HG03378 (cell line): Measurements from ENCODE around the gene PDCD11.
"Not testable (repeated sequence)": the region's sequence is repeated elsewhere in the genome, so short reads cannot be mapped to it uniquely, and the experiment has no call there.

Experiments
- ATAC-seq: cut with Tn5 transposase; IDR thresholded peaks from one replicate; pipeline ENCODE4 v1.9.1; 2021; ENCODE audit warnings: mild to moderate bottlenecking, moderate library complexity; ENCODE audit not compliant: unreplicated experiment

PDCD11 gene

DNA sequence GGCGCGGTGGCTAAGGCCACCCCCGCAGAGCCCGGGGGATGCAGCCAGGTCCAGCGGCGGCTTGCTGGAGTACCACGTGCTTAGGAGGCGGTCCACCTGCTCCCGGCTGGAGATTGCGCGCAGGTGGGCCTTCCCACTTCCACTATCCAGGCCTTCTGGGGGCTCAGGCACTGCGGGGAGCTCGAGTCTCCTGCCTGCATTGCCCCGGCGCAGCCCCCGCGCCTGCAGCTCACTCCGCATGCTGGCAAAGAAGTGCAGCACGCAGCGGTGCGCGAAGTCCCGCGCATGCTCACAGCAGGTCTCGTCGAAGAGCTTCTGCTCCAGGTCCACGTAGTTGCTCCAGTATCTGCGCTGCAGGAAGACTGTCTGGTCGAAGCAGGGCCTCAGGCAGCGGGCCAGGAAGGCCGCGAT lies 76.8 kb downstream of the PDCD11 start:
- no peak for ATAC-seq

DNA sequence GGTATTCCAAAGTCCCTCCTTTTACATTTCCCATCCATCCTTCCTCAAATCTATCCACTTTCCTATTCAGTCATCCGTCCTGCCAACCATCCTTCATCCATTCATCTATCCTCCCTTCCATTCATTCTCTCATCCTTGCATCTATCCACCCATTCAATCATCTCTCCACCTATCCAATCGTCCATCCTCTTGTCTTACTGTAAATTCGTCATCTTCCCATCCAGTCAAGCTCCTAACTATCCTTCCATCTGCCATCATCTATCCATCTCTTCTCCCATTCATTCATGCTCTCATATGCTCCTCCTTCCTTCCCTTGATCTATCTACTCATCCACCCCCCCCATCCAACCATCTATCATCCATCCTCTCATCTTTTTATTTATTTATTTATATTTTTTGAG lies 77.7 kb downstream of the PDCD11 start:
- ATAC-seq: no peak

- no peak for ATAC-seq
Measured at GRCh38 chr10:103475437-103475836, 79.0 kb downstream of the PDCD11 start.

- ATAC-seq: no peak
Measured at GRCh38 chr10:103476046-103476768, 79.8 kb downstream of the PDCD11 start.

- no peak for ATAC-seq
Measured at GRCh38 chr10:103478671-103479070, 82.2 kb downstream of the PDCD11 start.

DNA sequence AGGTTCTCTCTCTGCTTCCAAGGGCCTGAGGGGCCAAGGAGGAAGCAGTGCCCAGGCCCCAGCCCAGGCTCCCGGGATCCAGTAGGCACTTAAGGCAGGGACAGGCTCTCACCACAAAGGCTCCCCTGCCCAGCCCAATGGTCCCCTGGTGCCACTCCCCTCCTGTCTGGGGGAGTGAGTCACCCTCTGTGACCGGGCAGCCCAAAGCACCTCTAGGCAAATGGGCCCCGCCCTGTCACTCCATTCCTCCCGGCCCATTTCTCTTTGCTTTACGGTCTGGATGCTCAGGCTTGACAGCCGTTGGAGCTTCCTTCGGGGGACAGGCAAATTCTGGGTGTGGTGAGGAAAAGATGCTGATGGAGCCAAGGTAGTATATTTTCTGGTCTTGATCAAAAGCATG lies 82.7 kb downstream of the PDCD11 start, which contains the start of gene CALHM3:
CALHM3 (minus strand) TSS at position 106 of the 400 bp plus-strand sequence. CDS start 208 bp downstream, outside the sequence.
- no peak for ATAC-seq

- ATAC-seq: no peak
Measured at GRCh38 chr10:103480521-103480920, 84.1 kb downstream of the PDCD11 start.

DNA sequence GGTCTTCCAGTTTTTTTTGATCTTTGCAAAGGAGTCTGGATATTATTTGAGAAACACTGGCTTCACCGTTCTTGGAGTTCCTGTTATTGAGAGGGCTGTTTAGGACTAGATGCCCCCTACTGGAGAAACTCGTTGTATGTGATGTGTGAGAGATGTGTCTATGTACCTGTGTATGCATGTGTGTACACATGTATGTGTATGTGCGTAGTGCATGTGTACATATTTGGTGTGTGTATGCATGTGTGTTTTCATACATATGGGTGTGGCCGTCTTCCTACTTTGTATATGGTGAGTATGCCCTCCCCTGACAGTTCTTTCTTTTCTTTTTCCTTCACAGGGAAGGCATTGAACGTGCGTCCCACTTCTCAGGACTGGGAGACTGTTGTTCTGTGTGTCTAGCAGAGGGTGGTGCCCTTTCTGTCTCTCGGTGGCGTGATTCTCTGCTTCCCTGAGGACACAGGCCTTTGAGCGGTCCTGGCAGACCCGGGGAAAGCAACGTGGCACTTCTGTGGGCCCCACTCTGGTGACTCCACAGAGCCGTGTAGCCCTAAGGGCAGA lies 85.6 kb downstream of the PDCD11 start:
- ATAC-seq: peak; percentile 73

- not testable (repeated sequence) for ATAC-seq
Measured at GRCh38 chr10:103486635-103487409, 90.4 kb downstream of the PDCD11 start.

- no peak for ATAC-seq
Measured at GRCh38 chr10:103487410-103487708, 90.9 kb downstream of the PDCD11 start.

DNA sequence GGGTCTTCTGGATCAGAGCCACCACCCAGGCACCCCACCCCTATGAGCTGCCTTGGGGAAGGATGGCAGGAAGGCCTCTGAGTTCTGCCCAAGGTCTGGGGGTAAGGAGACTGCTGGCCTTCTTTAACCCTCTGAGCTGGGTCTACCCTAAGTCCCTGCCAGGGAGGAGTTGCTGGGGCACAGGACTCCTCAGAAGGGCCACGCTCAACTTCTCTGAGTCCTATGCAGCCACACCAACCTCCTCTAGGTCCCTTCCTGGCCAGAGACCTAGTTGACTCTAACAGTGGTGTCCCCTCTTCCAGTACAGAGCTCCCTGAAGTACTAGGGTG lies 94.5 kb downstream of the PDCD11 start:
- peak; percentile 16 for ATAC-seq

GRCh38 chr10:103491729-103492364 lies 95.4 kb downstream of the PDCD11 start:
- no peak for ATAC-seq

GRCh38 chr10:103492655-103493261 lies 96.3 kb downstream of the PDCD11 start:
- ATAC-seq: no peak

GRCh38 chr10:103493362-103493915 lies 97.0 kb downstream of the PDCD11 start, which contains the start of gene NEURL1:
Gene NEURL1 (plus strand): TSS chr10:103493705. CDS start chr10:103494388, 683 bp downstream.
- no peak for ATAC-seq

DNA sequence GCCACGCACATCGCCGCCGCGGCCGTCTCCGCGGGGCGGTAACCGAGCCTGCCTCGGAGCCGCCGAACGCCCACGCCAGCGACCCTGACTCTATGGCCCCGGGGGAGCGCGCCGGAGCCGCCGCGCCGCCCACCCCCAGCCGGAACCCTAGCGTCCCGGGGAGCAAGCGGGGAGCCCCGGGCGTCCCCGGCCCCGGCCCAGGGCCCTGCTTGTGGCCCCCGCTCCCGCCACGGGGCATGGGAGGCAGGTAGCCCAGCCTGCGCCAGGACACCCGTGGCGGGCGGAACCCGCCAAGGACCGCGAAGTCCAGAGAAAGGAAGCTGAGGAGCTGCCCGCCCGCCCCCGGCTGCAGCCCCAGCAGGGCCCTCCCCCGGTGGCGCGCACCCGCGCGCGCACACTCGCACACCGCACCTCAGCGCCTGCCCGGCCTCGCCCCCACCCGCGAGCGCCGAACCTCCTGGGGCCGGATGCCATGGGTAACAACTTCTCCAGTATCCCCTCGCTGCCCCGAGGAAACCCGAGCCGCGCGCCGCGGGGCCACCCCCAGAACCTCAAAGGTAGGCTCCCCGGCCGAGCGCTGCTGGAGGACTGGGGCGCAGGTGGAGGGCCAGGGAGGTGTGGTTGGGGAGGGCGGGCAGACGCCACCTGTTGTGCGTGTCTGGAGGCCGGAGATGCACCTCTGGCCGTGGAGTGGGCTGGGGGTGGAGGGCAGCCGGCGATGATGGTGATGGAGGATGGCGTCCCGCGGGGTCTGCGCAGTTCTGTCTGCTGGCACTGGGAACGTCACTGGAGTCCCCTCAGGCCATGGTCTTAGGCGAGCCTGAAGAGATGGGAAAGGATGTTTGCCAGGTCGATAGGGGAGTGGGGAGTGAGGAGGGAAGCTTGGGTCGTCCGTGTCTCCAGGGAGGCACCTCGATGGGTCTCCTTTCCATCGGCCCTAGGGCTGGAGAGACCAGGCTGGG lies 97.8 kb downstream of the PDCD11 start:
- no peak for ATAC-seq

- ATAC-seq: no peak
Measured at GRCh38 chr10:103495321-103495720, 98.9 kb downstream of the PDCD11 start.
